Limb (tissue), 2 donors: ENCODE data around the gene PMM2.

ENCODE experiments used
- DNase-seq, 2 donors: peaks; one replicate each; pipeline ENCODE4 v3.0.0-alpha.2; 2016; ENCODE audit errors: extremely low spot score in 2 of 2

The PMM2 gene

DNA sequence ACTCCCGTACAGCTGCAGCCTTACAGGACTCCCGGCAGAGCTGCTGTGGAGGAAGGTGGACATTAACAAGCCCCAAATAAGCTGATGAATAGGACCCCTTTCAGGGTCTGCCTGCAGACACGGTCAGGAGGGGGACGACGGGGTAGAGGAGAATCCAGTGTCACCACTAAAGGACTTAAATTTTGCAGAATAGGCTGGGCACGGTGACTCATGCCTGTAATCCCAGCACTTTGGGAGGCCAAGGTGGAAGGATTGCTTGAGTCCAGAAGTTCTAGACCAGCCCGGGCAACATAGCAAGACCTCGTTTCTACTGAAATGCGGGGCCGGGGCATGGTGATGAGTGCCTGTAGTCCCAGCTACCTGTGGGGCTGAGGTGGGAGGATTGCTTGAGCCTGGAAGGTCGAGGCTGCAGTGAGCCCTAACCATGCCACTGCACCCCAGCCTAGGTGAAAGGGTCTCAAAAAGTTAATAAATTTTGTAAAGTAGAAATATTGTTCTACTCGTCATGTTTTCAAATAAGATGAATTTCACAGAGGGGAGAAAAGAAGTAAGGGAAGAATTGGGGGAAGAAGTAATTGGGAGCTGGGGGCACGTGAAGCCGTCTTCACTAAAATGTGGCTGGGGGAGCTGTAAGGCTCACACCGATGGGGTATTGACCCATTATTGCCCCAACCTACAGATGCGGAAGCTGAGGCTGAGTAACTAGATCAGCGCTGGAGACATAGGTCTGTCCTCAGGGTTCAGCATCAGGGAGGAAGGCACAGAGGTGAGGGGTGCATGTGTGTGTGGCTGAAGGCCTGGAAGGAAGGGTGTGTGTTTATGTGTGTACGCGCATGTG is 89.2 kb downstream of the PMM2 start:
- DNase-seq: no peak

DNA sequence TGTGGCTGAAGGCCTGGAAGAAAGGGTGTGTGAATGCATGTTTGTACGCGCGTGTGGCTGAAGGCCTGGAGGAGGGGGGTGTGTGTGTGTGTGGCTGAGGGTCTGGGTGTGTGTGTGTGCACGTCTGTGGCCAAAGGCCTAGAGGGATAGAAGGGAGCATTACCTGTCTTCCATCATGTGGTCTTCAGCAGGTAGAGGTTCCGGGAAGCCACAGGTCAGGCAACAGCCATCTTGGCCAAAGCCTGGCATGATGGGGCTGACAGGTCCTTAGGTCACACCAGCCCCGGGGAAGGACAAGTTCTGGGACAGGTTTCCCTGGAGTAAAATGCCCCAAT is 89.8 kb downstream of the PMM2 start:
- DNase-seq: no peak

DNA sequence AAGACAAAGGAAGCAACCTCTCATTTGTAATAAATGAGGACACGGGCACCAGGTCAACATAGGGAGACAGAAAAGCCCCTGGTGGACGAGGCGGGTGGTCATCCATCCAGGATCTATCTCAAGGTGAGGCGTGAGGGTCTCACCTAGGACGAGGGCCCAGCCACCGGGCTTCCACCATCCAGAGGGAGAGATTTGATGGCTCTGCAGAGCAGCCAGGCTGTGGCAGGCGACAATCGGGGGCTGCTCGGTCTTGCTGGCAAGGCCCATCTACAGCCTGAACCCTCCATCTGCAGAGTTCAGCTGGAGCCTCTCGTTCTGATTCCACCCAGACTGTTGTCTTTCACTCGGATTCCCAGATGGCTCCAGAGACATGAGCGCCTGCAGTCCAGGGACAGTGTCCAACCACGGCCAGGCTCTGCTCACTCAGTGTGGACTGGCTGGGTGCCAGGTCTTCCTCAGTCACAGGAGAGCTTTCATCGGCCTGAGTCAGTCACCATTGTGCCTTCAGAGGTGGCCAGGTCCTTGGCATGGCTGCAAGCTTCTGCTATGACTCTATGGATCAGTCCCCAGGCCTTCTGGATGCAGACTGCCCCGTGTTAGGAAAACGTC is 90.4 kb downstream of the PMM2 start:
- DNase-seq: no peak

DNA sequence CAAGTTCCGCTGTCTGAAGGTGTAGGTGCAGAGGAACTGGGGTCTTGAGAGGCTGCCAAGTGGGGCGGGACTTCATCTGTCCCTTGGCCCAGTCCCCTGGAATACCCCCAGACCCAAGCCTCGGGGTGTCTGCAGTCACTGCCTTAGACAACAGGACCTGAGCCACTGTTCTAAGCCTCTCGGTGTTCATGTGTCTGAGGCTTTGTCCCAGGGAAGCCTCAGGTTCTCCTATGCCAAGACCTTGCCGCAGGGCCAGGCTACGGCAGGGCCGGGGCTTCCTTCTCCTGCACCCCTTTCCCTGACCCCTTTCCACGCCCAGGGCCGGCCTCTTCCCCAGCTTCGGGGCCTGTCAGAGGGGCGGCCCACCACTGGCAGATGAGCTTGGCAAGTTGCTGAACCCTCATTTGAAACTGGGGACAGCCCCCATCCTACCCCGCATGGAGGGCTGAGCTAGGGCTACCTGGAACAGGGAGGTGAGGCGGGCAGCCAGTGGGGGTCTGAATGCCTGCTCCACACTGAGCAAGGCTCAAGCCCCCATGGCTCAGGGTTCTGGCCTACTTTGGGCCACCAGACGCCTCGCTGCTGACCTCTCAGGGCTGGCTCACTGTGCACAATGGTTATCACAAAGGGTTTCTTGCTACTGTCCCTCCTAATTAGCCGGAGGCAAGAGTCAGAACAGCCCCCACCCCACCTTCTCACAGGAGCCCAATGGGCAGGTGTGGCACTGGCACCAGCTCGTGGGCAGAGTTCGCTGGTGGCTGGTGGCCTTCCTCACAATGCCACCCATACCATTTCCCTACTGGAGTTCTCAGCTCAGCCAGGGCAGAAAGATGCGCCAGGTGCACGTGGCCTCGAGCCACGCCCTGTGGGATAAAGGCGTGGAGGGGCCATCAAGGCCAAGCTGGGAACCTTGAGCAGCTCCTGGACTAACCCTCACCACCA is 91.6 kb downstream of the PMM2 start:
- DNase-seq: no peak

DNA sequence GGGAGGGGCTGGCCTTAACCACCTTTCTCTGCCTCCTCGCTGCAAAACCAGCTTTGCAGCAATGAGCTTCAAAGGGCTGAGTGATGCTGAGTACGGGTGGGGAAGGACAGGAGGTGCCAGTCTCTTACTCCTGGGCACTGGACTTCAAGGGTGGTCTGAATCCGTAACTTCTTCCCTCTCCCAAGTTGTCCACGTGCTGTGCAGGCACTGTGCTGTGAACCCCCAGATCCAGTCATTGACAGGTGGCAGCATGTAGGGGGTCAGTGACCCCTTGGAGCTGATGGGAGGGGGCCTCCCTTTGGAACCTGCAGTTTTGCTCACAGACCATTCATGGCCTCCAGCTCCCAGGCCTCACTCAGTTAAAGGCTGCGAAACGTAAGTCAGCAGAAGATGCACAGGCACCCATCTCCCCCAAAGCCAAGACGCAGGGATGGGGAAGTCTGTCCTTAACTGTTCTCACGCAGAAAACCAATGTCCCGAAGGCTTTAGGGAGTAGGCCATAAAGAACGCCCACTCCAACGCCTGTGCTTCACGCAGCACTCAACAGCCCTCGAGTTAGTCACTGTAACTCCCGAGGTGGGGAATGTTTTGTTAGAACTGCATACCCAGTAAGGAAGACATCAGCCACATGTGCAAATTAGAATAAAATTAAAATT is 92.4 kb downstream of the PMM2 start:
- no peak for DNase-seq

DNA sequence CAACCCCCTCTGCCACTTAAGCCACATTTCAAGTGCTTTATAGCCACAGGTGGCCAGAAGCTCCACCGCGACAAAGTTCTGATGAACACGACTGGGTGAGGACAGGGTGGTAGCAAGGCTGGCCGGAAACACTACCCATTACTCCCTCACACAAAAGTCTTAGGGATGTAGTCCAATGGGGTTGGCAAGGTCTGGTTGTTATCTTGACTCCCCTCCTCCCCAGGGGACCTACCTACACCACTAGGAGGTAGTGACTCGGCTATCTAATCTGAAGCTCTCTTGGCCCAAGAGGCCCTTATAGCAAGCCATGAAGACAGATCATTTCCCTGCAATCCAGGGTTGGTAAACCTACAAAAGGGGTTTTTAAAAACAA is 92.9 kb downstream of the PMM2 start:
- no peak for DNase-seq

DNA sequence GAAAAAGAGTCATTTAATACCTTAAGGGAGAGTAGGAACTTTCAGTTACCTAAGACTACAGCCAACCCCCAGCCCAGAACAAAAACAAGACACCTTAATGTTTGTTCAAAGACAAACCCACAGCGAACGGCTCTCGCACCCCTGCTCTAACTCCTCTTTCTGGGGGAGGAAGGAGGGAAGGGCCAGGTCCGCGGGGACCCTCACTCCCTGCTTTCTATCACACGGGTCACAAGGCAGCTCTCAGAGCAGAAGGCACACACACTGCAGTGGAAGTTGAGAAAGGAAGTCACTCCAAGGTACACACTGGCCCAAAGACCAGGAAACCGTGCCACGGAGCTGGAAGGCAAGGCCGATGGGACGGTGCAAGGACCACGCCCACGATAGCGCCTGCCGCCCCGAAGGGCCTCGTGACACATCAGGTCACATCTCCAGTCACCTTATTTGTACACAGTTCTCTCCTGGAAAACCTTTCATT is 94.5 kb downstream of the PMM2 start:
- DNase-seq: no peak

DNA sequence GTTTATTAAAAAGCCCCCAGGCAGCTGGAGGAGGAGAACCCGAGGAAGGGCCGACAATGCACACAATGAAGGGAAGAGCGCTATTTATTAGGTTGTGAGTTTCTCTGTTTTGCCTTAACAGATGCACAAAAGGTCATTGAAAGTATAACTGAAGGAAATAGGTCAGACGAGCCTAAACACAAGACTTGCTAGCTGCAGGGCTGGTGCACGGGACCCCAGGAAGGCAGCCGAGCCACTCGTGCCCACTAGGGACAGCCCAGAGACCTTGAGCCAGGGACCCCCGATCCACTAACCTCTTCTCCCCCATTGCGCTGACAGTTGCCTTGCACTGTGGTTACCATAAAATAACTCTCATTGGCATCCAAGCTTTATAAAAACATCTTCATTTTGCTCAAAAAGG is 95.8 kb downstream of the PMM2 start:
- no peak for DNase-seq

DNA sequence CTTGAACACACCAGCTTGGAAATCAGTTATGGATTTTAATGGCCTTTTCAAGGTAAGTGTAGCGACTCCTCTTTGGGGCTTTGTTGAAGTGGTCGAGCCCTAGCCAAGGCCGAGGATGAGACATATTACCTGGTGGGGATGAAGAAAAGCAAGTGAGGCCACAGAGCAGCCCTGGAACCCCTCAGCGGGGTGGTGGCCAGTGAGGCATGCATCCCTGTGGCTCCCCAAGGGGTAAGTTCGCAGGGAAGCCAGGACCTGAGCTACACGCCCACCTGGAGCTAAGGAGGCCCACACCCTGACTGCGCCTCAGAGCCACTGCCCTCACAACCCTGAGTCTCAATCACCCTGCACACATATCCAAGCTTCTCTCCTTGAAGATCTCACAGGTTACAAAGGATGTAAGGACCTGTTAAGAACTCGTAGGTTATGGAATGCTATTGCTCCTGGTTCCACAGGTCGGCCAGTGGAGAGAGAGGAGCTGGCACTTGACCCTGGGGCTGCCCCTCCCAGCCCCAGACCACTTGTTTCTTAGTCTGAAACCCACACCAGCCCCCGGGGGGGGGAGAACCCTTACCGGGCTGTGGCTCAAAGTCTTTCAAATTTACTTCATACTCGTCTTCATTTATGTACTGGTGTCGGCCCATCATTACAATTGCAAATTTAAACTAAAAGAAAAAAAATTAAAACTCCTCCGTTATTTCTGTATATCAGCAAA is 96.5 kb downstream of the PMM2 start:
- DNase-seq: no peak

DNA sequence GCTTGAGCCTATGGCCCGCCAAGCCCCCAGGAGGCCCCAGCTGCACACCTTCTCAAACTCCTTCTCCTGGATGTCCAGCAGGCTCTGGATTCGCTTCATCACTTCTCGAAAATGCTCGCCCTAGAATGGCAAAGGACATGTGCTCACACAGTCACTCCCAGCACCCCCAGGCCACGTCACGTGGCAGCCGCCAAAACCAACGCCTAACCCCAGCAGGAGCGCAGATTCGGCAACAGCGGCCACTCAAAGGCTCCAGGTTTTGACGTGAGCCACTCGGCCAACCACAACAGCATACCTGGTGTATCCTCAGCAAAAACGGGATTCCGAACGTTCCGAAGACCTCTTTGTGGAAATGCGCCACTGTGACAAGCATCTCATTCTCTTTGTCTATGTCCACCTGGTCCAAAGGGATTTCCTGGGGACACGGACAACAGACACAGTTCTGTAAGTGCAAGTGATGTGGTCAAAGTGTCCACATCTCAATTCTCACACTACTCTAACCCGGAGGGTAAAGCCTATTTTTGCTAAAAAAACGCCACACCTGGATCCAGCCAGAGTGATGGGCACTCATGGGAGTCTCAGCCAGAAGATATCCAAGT is 97.2 kb downstream of the PMM2 start:
- DNase-seq: no peak

DNA sequence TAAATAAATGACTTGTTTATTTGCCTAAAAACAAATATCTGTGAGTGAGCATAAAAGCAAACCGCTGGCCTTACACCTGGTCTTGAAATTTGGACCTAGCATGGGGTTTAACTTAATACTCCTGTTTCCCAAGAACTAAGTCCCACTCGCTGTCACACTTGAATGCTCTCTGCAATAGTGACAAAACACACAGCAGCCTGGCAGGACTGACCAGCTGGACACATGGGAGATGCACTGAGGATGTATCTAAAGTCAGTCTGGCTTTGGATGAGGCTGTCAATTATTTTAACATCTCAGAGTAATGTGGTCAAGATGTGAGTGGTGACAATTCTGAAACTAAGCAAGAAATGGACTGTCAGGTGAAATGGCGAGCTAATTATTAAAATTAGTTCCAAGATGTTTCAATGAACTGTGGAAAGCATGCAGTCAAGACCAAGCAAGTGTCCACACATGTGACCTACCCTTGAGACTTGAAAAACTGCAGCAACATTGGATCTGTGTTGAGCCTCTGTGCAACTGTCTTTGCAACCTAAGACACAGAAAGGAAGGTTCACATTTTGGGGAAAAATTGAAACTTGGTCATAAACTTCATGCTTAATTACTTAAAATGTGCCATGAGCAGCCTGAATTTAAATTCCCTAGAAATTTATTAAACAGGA is 101.2 kb downstream of the PMM2 start:
- DNase-seq: no peak
